Measurements from ENCODE around the gene TTC9C. TPM values are rescaled to one million over a fixed set of nuclear protein-coding genes. Genes with fewer than 3 reads are reported as not detected.

Gene TTC9C
- total and polyA plus RNA-seq, 2 of the 13 experiments (the other 11 are each of a cell fraction or from before 2014, with no cell fraction given): 28.0 to 36.4 TPM

DNA sequence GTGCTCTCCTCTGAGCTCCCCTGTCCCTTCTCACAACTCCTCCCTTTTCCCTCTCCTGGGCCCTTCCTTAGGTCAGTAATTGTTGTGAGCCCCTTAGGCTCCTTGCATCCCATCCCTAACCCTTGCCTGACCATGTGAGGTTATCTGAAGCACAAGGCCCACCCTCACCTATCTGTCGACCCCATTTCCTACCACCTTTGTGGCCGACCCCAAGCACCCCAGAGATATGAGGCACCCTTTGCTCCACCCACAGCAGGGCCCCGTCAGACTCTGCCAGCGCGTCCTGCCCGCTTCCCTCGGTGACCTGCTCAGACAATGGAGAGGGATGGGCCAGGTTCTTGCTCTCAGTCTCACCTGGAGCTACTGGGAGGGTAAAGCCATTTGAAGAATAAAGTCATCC is 19.5 kb upstream of the TTC9C start:
- H3K9me3 ChIP-seq (ENCODE audit: low read length): no peaks in the 10 kb centered on the region
- H3K4me1 ChIP-seq (ENCODE audit: insufficient read depth, low read length): peaks cover 18% of the 10 kb centered on the region
- no peak overlapping the region for H3K27ac ChIP-seq (ENCODE audit: extremely low read length, insufficient read depth, low read length)
- peaks cover 6% of the 10 kb centered on the region; the same call in 1 of the 2 replicates for H4K20me1 ChIP-seq (ENCODE audit: insufficient read depth, low read length)
- H3K36me3 ChIP-seq (replicated peaks in 1 of 2; ENCODE audit: control insufficient read depth in 1 of 2, insufficient read depth in 2 of 2, low read length in 2 of 2): peaks cover 7 to 48% of the 10 kb centered on the region in 2 experiments
- H3K9ac ChIP-seq (ENCODE audit: insufficient read depth, low read depth, low read length): no peak overlapping the region
- ChIA-PET POLR2A (interaction anchor here (1.4 to 4.3 kb wide), 2 partner anchors 18 to 45 kb away, joined by 4 to 27 read pairs; partner anchors contain the start of genes HNRNPUL2 and ZBTB3), CTCF (ENCODE audit: low intra/inter-chr PET ratio, low total read pairs) (no interaction called here)
- 96% methylated on average over 7 of the region's 7 CpGs for WGBS (ENCODE audit: low lambda C conversion rate)
- intact Hi-C loops (cut with micrococcal nuclease; ENCODE audit: unreplicated experiment) (no loop called here), in situ Hi-C loops (cut with HindIII; ENCODE audit: extremely low pct_ligation_motif_present, low pct_unique_long_range_greater_than_20kb) (loop anchor here (10.0 kb wide), 1 partner anchor 314 kb away; no protein-coding TSS in a partner anchor)
- no TSS peak for BruUV-seq (replicated peaks)
- H3K4me3 ChIP-seq (replicated peaks in 1 of 3; ENCODE audit: insufficient read depth in 1 of 3, low read depth in 2 of 3, low read length in 3 of 3): no peak overlapping the region
- no peaks in the 10 kb centered on the region for H3K27me3 ChIP-seq (ENCODE audit: control insufficient read depth in 1 of 2, insufficient read depth in 2 of 2, low read length in 2 of 2)
- TF ChIP-seq TAF15 (IDR thresholded peaks at IDR 0.05; ENCODE audit: low read depth, low read length, poor library complexity, severe bottlenecking): no peak
- 0 out of 2 replicates have a peak, but pooled peaks have one; percentile 5 for TF ChIP-seq POLR2G (IDR thresholded peaks at IDR 0.05; ENCODE audit: low read depth, low read length)
- no peak overlapping the region for H2AFZ ChIP-seq (ENCODE audit: low read length)
- no peak for DNase-seq (ENCODE audit: low spot score)
- no peak for ATAC-seq
- no peaks in the 10 kb centered on the region for H3K79me2 ChIP-seq (ENCODE audit: insufficient read depth, low read length)
- no peak overlapping the region for H3K4me2 ChIP-seq (ENCODE audit: low read depth, low read length)
- FAIRE-seq: no peak

DNA sequence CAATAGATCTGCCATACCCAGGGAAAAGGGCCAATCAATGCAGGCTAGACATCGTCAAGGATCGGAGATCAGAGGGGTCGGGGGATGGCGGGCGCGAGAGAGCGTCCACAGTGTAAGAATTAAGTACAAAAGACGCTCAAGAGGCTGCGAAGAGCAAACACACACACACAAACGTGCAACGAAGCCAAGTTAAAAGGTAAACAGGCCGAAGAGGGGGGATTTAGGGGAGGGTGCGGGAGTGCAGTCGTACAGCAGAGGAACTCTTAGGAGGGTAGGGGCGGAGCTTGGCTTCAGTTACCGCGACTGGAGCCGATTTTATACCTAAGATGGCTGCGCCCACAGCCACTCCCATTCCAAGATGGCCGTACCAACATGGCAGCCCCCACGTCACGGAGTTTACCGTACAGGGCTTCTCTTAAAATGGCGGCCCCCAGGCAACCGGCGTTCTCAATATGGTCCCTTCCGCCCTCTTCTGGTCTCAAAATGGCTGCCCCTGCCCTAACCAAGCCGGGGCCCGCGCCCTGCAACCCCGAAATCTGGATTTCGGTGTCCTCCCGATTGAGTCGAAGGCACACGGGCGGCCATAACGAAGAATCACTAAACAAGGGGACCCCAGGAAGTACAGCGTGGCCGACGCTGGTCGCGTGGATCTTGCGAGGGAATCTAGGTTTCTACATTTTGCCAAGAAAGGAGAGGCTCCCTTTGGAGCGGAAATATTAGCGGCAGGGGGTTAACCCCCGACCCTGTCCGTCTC is 18.9 kb upstream of the TTC9C start:
- ATAC-seq (no peak), DNase-seq (ENCODE audit: low spot score) (no peak), FAIRE-seq (no peak)
- in situ Hi-C loops (cut with HindIII; ENCODE audit: extremely low pct_ligation_motif_present, low pct_unique_long_range_greater_than_20kb) (loop anchor here (10.0 kb wide), 1 partner anchor 315 kb away; no protein-coding TSS in a partner anchor), intact Hi-C loops (cut with micrococcal nuclease; ENCODE audit: unreplicated experiment) (no loop called here)
- Histone ChIP-seq H3K9ac (ENCODE audit: insufficient read depth, low read depth, low read length) (no peak overlapping the region), H3K79me2 (ENCODE audit: insufficient read depth, low read length) (no peaks in the 10 kb centered on the region), H3K36me3 (replicated peaks in 1 of 2; ENCODE audit: control insufficient read depth in 1 of 2, insufficient read depth in 2 of 2, low read length in 2 of 2) (peaks cover 12 to 53% of the 10 kb centered on the region in 2 experiments), H2AFZ (ENCODE audit: low read length) (no peak overlapping the region), H3K27ac (ENCODE audit: extremely low read length, insufficient read depth, low read length) (no peak overlapping the region), H4K20me1 (ENCODE audit: insufficient read depth, low read length) (peaks cover 6% of the 10 kb centered on the region; the same call in 1 of the 2 replicates), H3K4me1 (ENCODE audit: insufficient read depth, low read length) (peaks cover 18% of the 10 kb centered on the region), H3K4me3 (replicated peaks in 1 of 3; ENCODE audit: insufficient read depth in 1 of 3, low read depth in 2 of 3, low read length in 3 of 3) (no peak overlapping the region), H3K27me3 (ENCODE audit: control insufficient read depth in 1 of 2, insufficient read depth in 2 of 2, low read length in 2 of 2) (no peaks in the 10 kb centered on the region), H3K4me2 (ENCODE audit: low read depth, low read length) (no peak overlapping the region), H3K9me3 (ENCODE audit: low read length) (no peaks in the 10 kb centered on the region)
- TF ChIP-seq YY1 (IDR thresholded peaks at IDR 0.05; ENCODE audit: insufficient read depth, insufficient replicate concordance, low read depth, low read length) (peak; percentile 55), HOXA3 (CRISPR knock-in tag; IDR thresholded peaks at IDR 0.05) (0 out of 2 replicates have a peak, but pooled peaks have one; percentile 21), AGO2 (optimal IDR thresholded peaks at IDR 0.05; ENCODE audit: low read depth, low read length) (peak; percentile 92), RBFOX2 (IDR thresholded peaks at IDR 0.05; ENCODE audit: low read depth, low read length) (peak; percentile 59; the same call in 1 of the 2 replicates), CREB1 (IDR thresholded peaks at IDR 0.05) (no peak), CREB1 (CRISPR knock-in tag; IDR thresholded peaks at IDR 0.05) (no peak), BORCS8-MEF2B (CRISPR knock-in tag; IDR thresholded peaks at IDR 0.05) (no peak), NONO (IDR thresholded peaks at IDR 0.05) (no peak), NONO (CRISPR knock-in tag; conservative IDR thresholded peaks at IDR 0.05) (0 out of 2 replicates have a peak, but pooled peaks have one; percentile 21)
- TF ChIP-seq, protein P1, sequence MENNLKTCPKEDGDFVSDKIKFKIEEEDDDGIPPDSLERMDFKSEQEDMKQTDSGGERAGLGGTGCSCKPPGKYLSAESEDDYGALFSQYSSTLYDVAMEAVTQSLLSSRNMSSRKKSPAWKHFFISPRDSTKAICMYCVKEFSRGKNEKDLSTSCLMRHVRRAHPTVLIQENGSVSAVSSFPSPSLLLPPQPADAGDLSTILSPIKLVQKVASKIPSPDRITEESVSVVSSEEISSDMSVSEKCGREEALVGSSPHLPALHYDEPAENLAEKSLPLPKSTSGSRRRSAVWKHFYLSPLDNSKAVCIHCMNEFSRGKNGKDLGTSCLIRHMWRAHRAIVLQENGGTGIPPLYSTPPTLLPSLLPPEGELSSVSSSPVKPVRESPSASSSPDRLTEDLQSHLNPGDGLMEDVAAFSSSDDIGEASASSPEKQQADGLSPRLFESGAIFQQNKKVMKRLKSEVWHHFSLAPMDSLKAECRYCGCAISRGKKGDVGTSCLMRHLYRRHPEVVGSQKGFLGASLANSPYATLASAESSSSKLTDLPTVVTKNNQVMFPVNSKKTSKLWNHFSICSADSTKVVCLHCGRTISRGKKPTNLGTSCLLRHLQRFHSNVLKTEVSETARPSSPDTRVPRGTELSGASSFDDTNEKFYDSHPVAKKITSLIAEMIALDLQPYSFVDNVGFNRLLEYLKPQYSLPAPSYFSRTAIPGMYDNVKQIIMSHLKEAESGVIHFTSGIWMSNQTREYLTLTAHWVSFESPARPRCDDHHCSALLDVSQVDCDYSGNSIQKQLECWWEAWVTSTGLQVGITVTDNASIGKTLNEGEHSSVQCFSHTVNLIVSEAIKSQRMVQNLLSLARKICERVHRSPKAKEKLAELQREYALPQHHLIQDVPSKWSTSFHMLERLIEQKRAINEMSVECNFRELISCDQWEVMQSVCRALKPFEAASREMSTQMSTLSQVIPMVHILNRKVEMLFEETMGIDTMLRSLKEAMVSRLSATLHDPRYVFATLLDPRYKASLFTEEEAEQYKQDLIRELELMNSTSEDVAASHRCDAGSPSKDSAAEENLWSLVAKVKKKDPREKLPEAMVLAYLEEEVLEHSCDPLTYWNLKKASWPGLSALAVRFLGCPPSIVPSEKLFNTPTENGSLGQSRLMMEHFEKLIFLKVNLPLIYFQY (CRISPR knock-in tag; IDR thresholded peaks at IDR 0.05; ENCODE audit: borderline replicate concordance): no peak
- no TSS peak for BruUV-seq (replicated peaks)
- whole genome bisulfite sequencing (ENCODE audit: low lambda C conversion rate): 98% methylated on average over 47 of the region's 47 CpGs
- POLR2A ChIA-PET: interaction anchor here (1.4 kb wide), 1 partner anchor 44 kb away, joined by 4 read pairs; the partner anchor contains the start of gene ZBTB3
- CTCF ChIA-PET (ENCODE audit: low intra/inter-chr PET ratio, low total read pairs): no interaction called here
